K562 (cell line): ENCODE data around the gene ITSN1. TPM values are rescaled to one million over a fixed set of nuclear protein-coding genes. Genes with fewer than 3 reads are reported as not detected.

Source experiments
- ARID2 ChIP-seq: fragments of 450-650 bp; IDR thresholded peaks from 2 replicates; pipeline ENCODE4 v1.6.1; 2017; ENCODE audit warnings: antibody characterized with exemption, mild to moderate bottlenecking
- ATF1 ChIP-seq, 2 experiments: fragments of 450-650 bp in 1 of 2; IDR thresholded peaks; 2 replicates each; pipeline ENCODE4 v1.6.1; 2016; ENCODE audit warnings: missing compliant biosample characterization in 1 of 2, missing genetic modification characterization in 1 of 2
- EP400 ChIP-seq: fragments of 450-650 bp; IDR thresholded peaks from 2 replicates; pipeline ENCODE4 v1.6.1; 2017; ENCODE audit warnings: antibody characterized with exemption, mild to moderate bottlenecking, moderate library complexity
- FOXJ2 ChIP-seq: fragments of 200-800 bp; sonication (Bioruptor generic); IDR thresholded peaks from 2 replicates; pipeline ENCODE4 v1.6.1; 2016; ENCODE audit warnings: missing genetic modification characterization, missing compliant biosample characterization
- HNRNPH1 ChIP-seq: fragments of 200-400 bp; formaldehyde crosslinking; optimal IDR thresholded peaks from 2 replicates; pipeline ENCODE3; 2017; ENCODE audit warnings: low read depth, mild to moderate bottlenecking, low read length, moderate library complexity
- MITF ChIP-seq: IDR thresholded peaks from 2 replicates; pipeline ENCODE4 v1.6.1; 2014; ENCODE audit warnings: antibody characterized with exemption
- VEZF1 ChIP-seq: fragments of 200-800 bp; sonication (Bioruptor generic); IDR thresholded peaks from 2 replicates; pipeline ENCODE4 v1.6.1; 2017; ENCODE audit warnings: missing genetic modification characterization, missing compliant biosample characterization
- XRCC5 ChIP-seq: fragments of 200-400 bp; formaldehyde crosslinking; IDR thresholded peaks from 2 replicates; pipeline ENCODE4 v1.6.1; 2017; ENCODE audit warnings: low read depth, mild to moderate bottlenecking, low read length
- ZBTB2 ChIP-seq: fragments of 450-650 bp; IDR thresholded peaks from 2 replicates; pipeline ENCODE4 v1.6.1; 2016; ENCODE audit warnings: antibody characterized with exemption
- ZNF318 ChIP-seq, 2 experiments: fragments of 450-650 bp; IDR thresholded peaks; 2 replicates each; pipeline ENCODE4 v1.6.1; 2016; ENCODE audit warnings: mild to moderate bottlenecking in 2 of 2, borderline replicate concordance in 1 of 2, low read depth in 1 of 2, moderate library complexity in 1 of 2
- ZNF639 ChIP-seq, 2 experiments: fragments of 200-800 bp in 1 of 2; sonication (Bioruptor generic) in 1 of 2; sonication (generic) in 1 of 2; formaldehyde crosslinking in 1 of 2; IDR thresholded peaks in 1 of 2; conservative IDR thresholded peaks in 1 of 2; 2 replicates each; pipeline versions ENCODE4 v1.5.0 to v1.6.1; 2016 to 2020; ENCODE audit warnings: missing compliant biosample characterization in 1 of 2, missing genetic modification characterization in 1 of 2, missing genetic modification reagents in 1 of 2
- polyA plus RNA-seq, 8 experiments: library from polyadenylated mRNA; depleted of rRNA in 4 of 8; stranded (reverse) in 5 of 8; unstranded in 3 of 8; fragments of >200 nt; fragmentation: Nextera tagmentation in 2 of 8; fragmentation: Illumina TruSeq in 1 of 8; extraction: Ambion mirVana in 2 of 8; extraction: Trizol in 1 of 8; gene quantifications; 2 replicates each; pipeline versions ENCODE4 v1.2.1 to v1.2.3, GENCODE V29; 2011 to 2014; ENCODE audit warnings: inconsistent platforms in 1 of 8, missing spikeins in 1 of 8
- total RNA-seq, 7 experiments: library from RNA; depleted of rRNA in 6 of 7; stranded (reverse); fragments of >200 nt in 6 of 7; fragmentation: Illumina TruSeq in 2 of 7; extraction: Trizol in 2 of 7; gene quantifications; 2 replicates each; pipeline versions ENCODE4 v1.2.1 to v1.2.3, GENCODE V29; 2011 to 2021; ENCODE audit warnings: low replicate concordance in 1 of 7

The ITSN1 gene
- total and polyA plus RNA-seq, 9 of the 15 experiments (the other 6 are each of a cell fraction or from before 2014, with no cell fraction given) = 1.1 to 12.6 (median 4.8) TPM

- TF ChIP-seq ARID2 = 0 out of 2 replicates have a peak, but pooled peaks have one; percentile 8
- TF ChIP-seq EP400 = peak; percentile 64; the same call in 1 of the 2 replicates
- peak; percentile 43; the same call in 1 of the 2 replicates for TF ChIP-seq VEZF1 (CRISPR knock-in tag)
- TF ChIP-seq XRCC5 = 0 out of 2 replicates have a peak, but pooled peaks have one; percentile 34
- TF ChIP-seq MITF = peak; percentile 88
- no peak for TF ChIP-seq ATF1 (CRISPR knock-in tag; IDR thresholded peaks at IDR 0.05)
- TF ChIP-seq ATF1 (tag; IDR thresholded peaks at IDR 0.05) = peak; percentile 77
- TF ChIP-seq FOXJ2 (tag) = no peak
- TF ChIP-seq ZNF639 (CRISPR knock-in tag; conservative IDR thresholded peaks at IDR 0.05 in 1 of 2, IDR thresholded peaks at IDR 0.05 in 1 of 2) = peak in 1 of 2 experiments; percentile 85; a peak in 2 of 4 replicates
- TF ChIP-seq ZBTB2 = peak; percentile 56; the same call in 1 of the 2 replicates
- no peak for TF ChIP-seq HNRNPH1
- TF ChIP-seq ZNF318 (IDR thresholded peaks at IDR 0.05; ENCODE audit: borderline replicate concordance in 1 of 2, low read depth in 1 of 2) = peak in 1 of 2 experiments; percentile 87; a peak in 2 of 4 replicates
Measured at GRCh38 chr21:33947451-33948095, 305.3 kb downstream of the ITSN1 start (continued).
